ENCODE measurements around the gene CNGB1. TPM values are rescaled to one million over a fixed set of nuclear protein-coding genes. Genes with fewer than 3 reads are reported as not detected.

The CNGB1 gene
- total RNA-seq, 2 experiments from 2014 or later = not detected

GRCh38 chr16:57985204-57986181 is 14.6 kb upstream of the CNGB1 start:
- Histone ChIP-seq H3K27ac (ENCODE audit: low read depth, low read length, poor library complexity, severe bottlenecking) (no peak overlapping the region), H3K36me3 (ENCODE audit: insufficient read depth, low read length) (no peaks in the 10 kb centered on the region), H2AFZ (ENCODE audit: low read length) (no peak overlapping the region), H3K9me2 (ENCODE audit: insufficient read depth, low read length) (no peaks in the 10 kb centered on the region), H3K9me3 (ENCODE audit: low read length) (no peaks in the 10 kb centered on the region), H3K4me2 (ENCODE audit: low read length) (no peak overlapping the region), H4K20me1 (ENCODE audit: insufficient read depth, low read length) (no peaks in the 10 kb centered on the region), H3K4me3 (ENCODE audit: low read depth, low read length, poor library complexity, severe bottlenecking) (no peak overlapping the region), H3K79me2 (ENCODE audit: insufficient read depth, low read depth, low read length) (no peaks in the 10 kb centered on the region), H3K4me1 (ENCODE audit: insufficient read depth, low read length, poor library complexity, severe bottlenecking) (peaks cover 14% of the 10 kb centered on the region)
- TF ChIP-seq, protein P1, sequence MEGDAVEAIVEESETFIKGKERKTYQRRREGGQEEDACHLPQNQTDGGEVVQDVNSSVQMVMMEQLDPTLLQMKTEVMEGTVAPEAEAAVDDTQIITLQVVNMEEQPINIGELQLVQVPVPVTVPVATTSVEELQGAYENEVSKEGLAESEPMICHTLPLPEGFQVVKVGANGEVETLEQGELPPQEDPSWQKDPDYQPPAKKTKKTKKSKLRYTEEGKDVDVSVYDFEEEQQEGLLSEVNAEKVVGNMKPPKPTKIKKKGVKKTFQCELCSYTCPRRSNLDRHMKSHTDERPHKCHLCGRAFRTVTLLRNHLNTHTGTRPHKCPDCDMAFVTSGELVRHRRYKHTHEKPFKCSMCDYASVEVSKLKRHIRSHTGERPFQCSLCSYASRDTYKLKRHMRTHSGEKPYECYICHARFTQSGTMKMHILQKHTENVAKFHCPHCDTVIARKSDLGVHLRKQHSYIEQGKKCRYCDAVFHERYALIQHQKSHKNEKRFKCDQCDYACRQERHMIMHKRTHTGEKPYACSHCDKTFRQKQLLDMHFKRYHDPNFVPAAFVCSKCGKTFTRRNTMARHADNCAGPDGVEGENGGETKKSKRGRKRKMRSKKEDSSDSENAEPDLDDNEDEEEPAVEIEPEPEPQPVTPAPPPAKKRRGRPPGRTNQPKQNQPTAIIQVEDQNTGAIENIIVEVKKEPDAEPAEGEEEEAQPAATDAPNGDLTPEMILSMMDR (conservative IDR thresholded peaks at IDR 0.05; ENCODE audit: low read length) = no peak
- TF ChIP-seq EZH2phosphoT487 (IDR thresholded peaks at IDR 0.05; ENCODE audit: borderline replicate concordance, low read depth, low read length) = no peak
- ChIA-PET CTCF (ENCODE audit: unreplicated experiment) (no interaction called here), POLR2A (no interaction called here)
- no TSS peak for BruUV-seq (replicated peaks)
- intact Hi-C loops (cut with micrococcal nuclease; ENCODE audit: unreplicated experiment) = no loop called here
- no peak for DNase-seq (ENCODE audit: low spot score)

GRCh38 chr16:57984443-57985203 is 13.7 kb upstream of the CNGB1 start:
- Histone ChIP-seq H3K4me3 (ENCODE audit: low read depth, low read length, poor library complexity, severe bottlenecking) (no peak overlapping the region), H3K27ac (ENCODE audit: low read depth, low read length, poor library complexity, severe bottlenecking) (no peak overlapping the region), H3K4me1 (ENCODE audit: insufficient read depth, low read length, poor library complexity, severe bottlenecking) (peaks cover 14% of the 10 kb centered on the region), H3K36me3 (ENCODE audit: insufficient read depth, low read length) (no peaks in the 10 kb centered on the region), H4K20me1 (ENCODE audit: insufficient read depth, low read length) (no peaks in the 10 kb centered on the region), H3K4me2 (ENCODE audit: low read length) (no peak overlapping the region), H3K9me3 (ENCODE audit: low read length) (no peaks in the 10 kb centered on the region), H3K9me2 (ENCODE audit: insufficient read depth, low read length) (no peaks in the 10 kb centered on the region), H3K79me2 (ENCODE audit: insufficient read depth, low read depth, low read length) (no peaks in the 10 kb centered on the region), H2AFZ (ENCODE audit: low read length) (no peak overlapping the region)
- intact Hi-C loops (cut with micrococcal nuclease; ENCODE audit: unreplicated experiment) = no loop called here
- DNase-seq (ENCODE audit: low spot score) = no peak
- POLR2A ChIA-PET = interaction anchor here (0.6 kb wide), 1 partner anchor 209 kb away, joined by 3 read pairs; no protein-coding TSS in a partner anchor
- TF ChIP-seq, protein P1 (conservative IDR thresholded peaks at IDR 0.05; ENCODE audit: low read length) = no peak
- no peak for TF ChIP-seq EZH2phosphoT487 (IDR thresholded peaks at IDR 0.05; ENCODE audit: borderline replicate concordance, low read depth, low read length)
- CTCF ChIA-PET (ENCODE audit: unreplicated experiment) = no interaction called here
- no TSS peak for BruUV-seq (replicated peaks)

Data from OCI-LY7 (cell line).